Left ventricle myocardium inferior (tissue), 1 donor: ENCODE measurements around the gene DISP3. TPM values are rescaled to one million over a fixed set of nuclear protein-coding genes. Genes with fewer than 3 reads are reported as not detected.
A peak's percentile ranks its signal among the peaks of the same experiment; 100 is the strongest.

Source experiments
- DNase-seq: peaks from one replicate; pipeline ENCODE4 v3.0.0-alpha.2; 2020
- H3K27ac ChIP-seq: fragments of 200-600 bp; replicated peaks from 2 replicates; pipeline ENCODE4 v1.8.0; 2021
- H3K27me3 ChIP-seq: fragments of 200-600 bp; 2 replicates; pipeline ENCODE4 v1.8.0; 2021; ENCODE audit warnings: low read depth
- H3K36me3 ChIP-seq: fragments of 200-600 bp; 2 replicates; pipeline ENCODE4 v1.8.0; 2021
- H3K4me1 ChIP-seq: fragments of 200-600 bp; 2 replicates; pipeline ENCODE4 v1.8.0; 2021
- H3K4me3 ChIP-seq: fragments of 200-600 bp; 2 replicates; pipeline ENCODE4 v1.8.0; 2021; ENCODE audit warnings: mild to moderate bottlenecking, moderate library complexity
- H3K9me3 ChIP-seq: fragments of 200-600 bp; replicated peaks from 2 replicates; pipeline ENCODE4 v1.8.0; 2021
- CTCF ChIP-seq: fragments of 200-600 bp; IDR thresholded peaks from 2 replicates; pipeline ENCODE4 v1.8.0; 2021; ENCODE audit warnings: antibody characterized with exemption, mild to moderate bottlenecking, borderline replicate concordance
- intact Hi-C: fragments of 100-400 bp; cut with micrococcal nuclease; formaldehyde crosslinking; loops from one replicate; pipeline ENCODE4 v1.11.0; 2022
- total RNA-seq: library from RNA; stranded (reverse); fragmentation: NEBNext Ultra II Directional; extraction: Animal tissue kit (Norgen Biotek cat#: 25700); gene quantifications from one replicate; pipeline ENCODE4 v1.2.1, GENCODE V29; 2021
- donor health status: DM: no; HTN: yes; CAD: no; lungs with severe emphysema.

Gene DISP3
- total RNA-seq, 1 donor from 2014 or later: not detected

- no peak overlapping the region for H3K4me3 ChIP-seq
- no peak overlapping the region for H3K27ac ChIP-seq
- no peaks in the 10 kb centered on the region for H3K36me3 ChIP-seq
- no peaks in the 10 kb centered on the region for H3K9me3 ChIP-seq
- intact Hi-C loops: no loop called here
- DNase-seq: peak; percentile 42
- H3K27me3 ChIP-seq: peaks cover 47% of the 10 kb centered on the region
- no peaks in the 10 kb centered on the region for H3K4me1 ChIP-seq
- no peak for TF ChIP-seq CTCF
Measured at GRCh38 chr1:11550664-11551283, 71.8 kb downstream of the DISP3 start.

- intact Hi-C loops: no loop called here
- no peaks in the 10 kb centered on the region for H3K4me1 ChIP-seq
- no peaks in the 10 kb centered on the region for H3K36me3 ChIP-seq
- H3K4me3 ChIP-seq: no peak overlapping the region
- TF ChIP-seq CTCF: no peak
- H3K9me3 ChIP-seq: no peaks in the 10 kb centered on the region
- DNase-seq: no peak
- peaks cover 94% of the 10 kb centered on the region for H3K27me3 ChIP-seq
- no peak overlapping the region for H3K27ac ChIP-seq
Measured at GRCh38 chr1:11558276-11558675, 79.3 kb downstream of the DISP3 start.

- peaks cover 94% of the 10 kb centered on the region for H3K27me3 ChIP-seq
- no peaks in the 10 kb centered on the region for H3K9me3 ChIP-seq
- no peak for DNase-seq
- intact Hi-C loops: no loop called here
- no peak for TF ChIP-seq CTCF
- H3K4me3 ChIP-seq: no peak overlapping the region
- no peaks in the 10 kb centered on the region for H3K4me1 ChIP-seq
- H3K27ac ChIP-seq: no peak overlapping the region
- H3K36me3 ChIP-seq: no peaks in the 10 kb centered on the region
Measured at GRCh38 chr1:11558871-11559590, 80.1 kb downstream of the DISP3 start.

- no peak for DNase-seq
Measured at GRCh38 chr1:11559591-11559970, 80.6 kb downstream of the DISP3 start.

GRCh38 chr1:11560061-11560460, 81.1 kb downstream of the DISP3 start:
- no peak for DNase-seq
- no peak for TF ChIP-seq CTCF
- Histone ChIP-seq H3K4me1 (no peaks in the 10 kb centered on the region), H3K27ac (no peak overlapping the region), H3K27me3 (peaks cover 94% of the 10 kb centered on the region), H3K9me3 (no peaks in the 10 kb centered on the region), H3K36me3 (no peaks in the 10 kb centered on the region), H3K4me3 (no peak overlapping the region)
- intact Hi-C loops: no loop called here

More at GRCh38 chr1:11559591-11559970, 80.6 kb downstream of the DISP3 start:
- Histone ChIP-seq H3K27ac (no peak overlapping the region), H3K9me3 (no peaks in the 10 kb centered on the region), H3K4me3 (no peak overlapping the region), H3K36me3 (no peaks in the 10 kb centered on the region), H3K4me1 (no peaks in the 10 kb centered on the region), H3K27me3 (peaks cover 94% of the 10 kb centered on the region)
- TF ChIP-seq CTCF: no peak
- intact Hi-C loops: no loop called here
